Measurements from ENCODE around the gene GRIA1.

GRIA1 gene

DNA sequence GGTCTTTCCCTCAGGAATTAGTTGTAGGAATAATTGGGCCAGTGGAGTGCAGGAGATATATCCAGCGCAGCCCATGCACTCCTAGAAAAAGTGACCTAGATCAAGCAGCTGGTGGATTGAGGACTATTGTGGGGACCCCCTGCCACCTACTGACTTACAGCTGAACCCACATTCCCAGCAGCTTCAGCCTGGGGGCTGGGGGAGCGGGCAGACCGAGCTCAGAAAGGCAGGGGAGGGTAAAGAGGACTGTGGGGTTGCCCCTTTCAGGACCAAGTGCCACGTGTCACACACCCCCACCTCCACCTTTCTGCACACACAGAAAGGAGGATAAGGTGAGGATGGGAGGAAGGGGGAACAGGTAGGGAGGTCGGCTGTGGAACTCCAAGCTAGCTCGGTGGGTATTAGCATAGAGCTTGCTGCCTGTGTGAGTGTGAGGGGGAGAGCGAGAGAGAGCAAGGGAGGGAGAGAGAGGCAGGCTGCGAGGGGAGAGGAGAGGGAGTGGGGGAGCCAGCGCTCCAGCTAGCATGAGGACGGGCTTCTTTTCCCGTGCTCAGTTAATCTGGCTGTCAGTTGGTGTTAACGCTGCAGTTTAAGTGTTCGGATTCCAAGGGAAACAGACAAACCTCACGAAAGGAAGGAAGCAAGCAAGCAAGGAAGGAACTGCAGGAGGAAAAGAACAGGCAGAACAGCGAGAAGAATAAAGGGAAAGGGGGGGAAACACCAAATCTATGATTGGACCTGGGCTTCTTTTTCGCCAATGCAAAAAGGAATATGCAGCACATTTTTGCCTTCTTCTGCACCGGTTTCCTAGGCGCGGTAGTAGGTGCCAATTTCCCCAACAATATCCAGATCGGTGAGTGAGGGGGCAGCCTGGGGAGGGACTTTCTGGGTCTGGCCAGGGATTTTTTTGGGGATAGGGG is at the start of gene GRIA1:
Gene GRIA1, plus strand, starts transcription at position 553 of the 920 bp plus-strand sequence.
- Histone ChIP-seq H3K4me1 (ENCODE audit: insufficient read depth, low read length) (peaks cover 8% of the 10 kb centered on the region; the same call in 1 of the 2 replicates), H3K9me3 (ENCODE audit: control insufficient read depth, insufficient read depth, low read length) (no peaks in the 10 kb centered on the region), H3K36me3 (ENCODE audit: insufficient read depth, low read length) (no peaks in the 10 kb centered on the region), H3K9ac (ENCODE audit: low read depth, low read length) (peak within 1 kb of the TSS; percentile 68)

GRCh38 chr5:153445875-153446579 is 44.4 kb upstream of the GRIA1 start:
- H3K9ac ChIP-seq (ENCODE audit: low read depth, low read length): no peak overlapping the region
- H3K36me3 ChIP-seq (ENCODE audit: insufficient read depth, low read length): no peaks in the 10 kb centered on the region
- peaks cover 14% of the 10 kb centered on the region; the same call in 1 of the 2 replicates for H3K4me1 ChIP-seq (ENCODE audit: insufficient read depth, low read length)
- no peaks in the 10 kb centered on the region for H3K9me3 ChIP-seq (ENCODE audit: control insufficient read depth, insufficient read depth, low read length)

GRCh38 chr5:153447534-153447933 is 42.9 kb upstream of the GRIA1 start:
- no peaks in the 10 kb centered on the region for H3K9me3 ChIP-seq (ENCODE audit: control insufficient read depth, insufficient read depth, low read length)
- H3K4me1 ChIP-seq (ENCODE audit: insufficient read depth, low read length): peaks cover 14% of the 10 kb centered on the region; the same call in 1 of the 2 replicates
- H3K36me3 ChIP-seq (ENCODE audit: insufficient read depth, low read length): no peaks in the 10 kb centered on the region
- H3K9ac ChIP-seq (ENCODE audit: low read depth, low read length): no peak overlapping the region

- no peaks in the 10 kb centered on the region for H3K9me3 ChIP-seq (ENCODE audit: control insufficient read depth, insufficient read depth, low read length)
- H3K9ac ChIP-seq (ENCODE audit: low read depth, low read length): no peak overlapping the region
- no peaks in the 10 kb centered on the region for H3K36me3 ChIP-seq (ENCODE audit: insufficient read depth, low read length)
Measured at GRCh38 chr5:153456354-153456753, 34.1 kb upstream of the GRIA1 start.

GRCh38 chr5:153456993-153457392 is 33.5 kb upstream of the GRIA1 start:
- Histone ChIP-seq H3K9ac (ENCODE audit: low read depth, low read length) (no peak overlapping the region), H3K4me1 (ENCODE audit: insufficient read depth, low read length) (peaks cover 17% of the 10 kb centered on the region), H3K9me3 (ENCODE audit: control insufficient read depth, insufficient read depth, low read length) (no peaks in the 10 kb centered on the region), H3K36me3 (ENCODE audit: insufficient read depth, low read length) (no peaks in the 10 kb centered on the region)

More at GRCh38 chr5:153456354-153456753, 34.1 kb upstream of the GRIA1 start:
- H3K4me1 ChIP-seq (ENCODE audit: insufficient read depth, low read length): peaks cover 17% of the 10 kb centered on the region

GRCh38 chr5:153458268-153458667 is 32.2 kb upstream of the GRIA1 start:
- H3K9me3 ChIP-seq (ENCODE audit: control insufficient read depth, insufficient read depth, low read length): no peaks in the 10 kb centered on the region
- peaks cover 17% of the 10 kb centered on the region for H3K4me1 ChIP-seq (ENCODE audit: insufficient read depth, low read length)
- H3K36me3 ChIP-seq (ENCODE audit: insufficient read depth, low read length): no peaks in the 10 kb centered on the region
- no peak overlapping the region for H3K9ac ChIP-seq (ENCODE audit: low read depth, low read length)

DNA sequence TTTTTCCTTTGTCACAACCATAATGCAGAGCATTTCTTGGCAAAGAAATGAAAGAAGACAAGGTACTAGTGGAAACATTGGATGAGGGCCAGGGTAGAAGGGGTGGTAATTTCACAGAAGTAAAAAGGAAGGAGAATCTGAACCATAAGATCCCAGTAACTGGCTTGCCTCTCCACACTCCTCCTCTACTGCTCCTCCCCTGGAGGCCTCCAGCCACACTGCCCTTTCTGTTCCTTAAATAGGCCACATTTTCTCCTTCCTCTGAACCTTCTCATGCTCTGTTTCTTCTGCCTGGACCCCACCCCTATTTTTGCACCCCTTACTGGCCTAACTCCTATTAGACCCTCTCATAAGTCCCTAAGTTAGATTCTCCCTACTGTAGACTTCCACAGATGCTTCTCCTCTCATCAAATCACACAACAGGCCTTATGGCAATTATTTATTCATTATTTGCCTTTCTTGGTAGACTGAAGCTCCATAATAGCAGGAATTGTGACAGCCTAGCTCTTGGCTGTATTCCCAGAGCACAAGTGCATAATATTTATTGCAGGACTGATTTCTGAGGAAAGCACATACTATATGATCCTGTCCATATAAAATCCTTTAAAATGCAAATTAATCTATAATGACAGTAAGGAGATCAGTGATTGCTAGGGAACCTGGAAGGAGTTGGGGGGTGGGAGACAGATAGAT is 31.3 kb upstream of the GRIA1 start:
- H3K9ac ChIP-seq (ENCODE audit: low read depth, low read length): no peak overlapping the region
- H3K4me1 ChIP-seq (ENCODE audit: insufficient read depth, low read length): peaks cover 17% of the 10 kb centered on the region
- H3K9me3 ChIP-seq (ENCODE audit: control insufficient read depth, insufficient read depth, low read length): no peaks in the 10 kb centered on the region
- no peaks in the 10 kb centered on the region for H3K36me3 ChIP-seq (ENCODE audit: insufficient read depth, low read length)

- Histone ChIP-seq H3K9ac (ENCODE audit: low read depth, low read length) (no peak overlapping the region), H3K36me3 (ENCODE audit: insufficient read depth, low read length) (no peaks in the 10 kb centered on the region), H3K9me3 (ENCODE audit: control insufficient read depth, insufficient read depth, low read length) (no peaks in the 10 kb centered on the region), H3K4me1 (ENCODE audit: insufficient read depth, low read length) (peaks cover 17% of the 10 kb centered on the region)
Measured at GRCh38 chr5:153460421-153460820, 30.0 kb upstream of the GRIA1 start.

GRCh38 chr5:153461341-153461740 is 29.1 kb upstream of the GRIA1 start:
- Histone ChIP-seq H3K9me3 (ENCODE audit: control insufficient read depth, insufficient read depth, low read length) (no peaks in the 10 kb centered on the region), H3K36me3 (ENCODE audit: insufficient read depth, low read length) (no peaks in the 10 kb centered on the region), H3K9ac (ENCODE audit: low read depth, low read length) (no peak overlapping the region), H3K4me1 (ENCODE audit: insufficient read depth, low read length) (peaks cover 10% of the 10 kb centered on the region)

DNA sequence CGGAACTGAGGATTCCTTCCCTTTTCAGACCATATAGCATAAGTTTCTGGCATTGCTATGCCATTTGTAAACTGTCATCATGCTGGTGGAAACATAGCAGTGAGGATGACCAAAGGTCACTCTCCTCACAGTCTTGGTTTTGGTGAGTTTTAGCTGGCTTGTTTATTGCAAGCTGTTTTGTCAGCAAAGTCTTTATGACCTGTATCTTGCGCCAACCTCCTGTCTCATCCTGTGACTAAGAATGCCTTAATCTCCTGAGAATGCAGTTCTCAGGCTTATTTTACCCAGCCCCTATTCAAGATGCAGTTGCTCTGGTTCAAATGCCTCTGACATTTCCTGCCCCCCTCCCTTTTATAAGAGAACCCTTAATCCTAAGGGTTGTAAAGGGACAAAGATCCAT is 26.7 kb upstream of the GRIA1 start:
- no peak overlapping the region for H3K9ac ChIP-seq (ENCODE audit: low read depth, low read length)
- H3K36me3 ChIP-seq (ENCODE audit: insufficient read depth, low read length): no peaks in the 10 kb centered on the region
- no peaks in the 10 kb centered on the region for H3K9me3 ChIP-seq (ENCODE audit: control insufficient read depth, insufficient read depth, low read length)
- no peaks in the 10 kb centered on the region for H3K4me1 ChIP-seq (ENCODE audit: insufficient read depth, low read length)

DNA sequence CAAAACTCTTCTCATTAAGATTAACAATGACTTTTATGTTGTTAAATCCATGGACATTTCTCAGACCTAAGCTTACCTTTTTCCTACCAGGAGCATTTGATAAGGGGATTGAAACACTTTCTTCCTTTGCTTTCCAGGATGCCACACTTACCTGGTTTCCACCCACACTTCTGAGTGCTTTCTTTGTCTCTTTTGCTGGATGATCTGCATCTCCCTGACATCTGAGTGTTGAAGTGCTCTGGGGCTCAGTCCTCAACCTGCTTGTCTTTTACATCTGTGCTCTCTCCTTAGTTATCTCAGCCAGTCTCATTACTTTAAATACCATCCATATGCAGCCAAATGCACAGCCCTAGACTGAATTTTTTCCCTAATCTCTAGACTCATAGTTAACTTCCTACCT is 22.9 kb upstream of the GRIA1 start:
- Histone ChIP-seq H3K4me1 (ENCODE audit: insufficient read depth, low read length) (no peaks in the 10 kb centered on the region), H3K9ac (ENCODE audit: low read depth, low read length) (no peak overlapping the region), H3K36me3 (ENCODE audit: insufficient read depth, low read length) (no peaks in the 10 kb centered on the region), H3K9me3 (ENCODE audit: control insufficient read depth, insufficient read depth, low read length) (no peaks in the 10 kb centered on the region)

- Histone ChIP-seq H3K9me3 (ENCODE audit: control insufficient read depth, insufficient read depth, low read length) (0 out of 2 replicates have a peak, but pooled peaks cover 2% of the 10 kb centered on the region), H3K36me3 (ENCODE audit: insufficient read depth, low read length) (no peaks in the 10 kb centered on the region), H3K4me1 (ENCODE audit: insufficient read depth, low read length) (no peaks in the 10 kb centered on the region), H3K9ac (ENCODE audit: low read depth, low read length) (no peak overlapping the region)
Measured at GRCh38 chr5:153469423-153469822, 21.0 kb upstream of the GRIA1 start.

GRCh38 chr5:153470736-153471135 is 19.7 kb upstream of the GRIA1 start:
- Histone ChIP-seq H3K9me3 (ENCODE audit: control insufficient read depth, insufficient read depth, low read length) (0 out of 2 replicates have a peak, but pooled peaks cover 2% of the 10 kb centered on the region), H3K4me1 (ENCODE audit: insufficient read depth, low read length) (no peaks in the 10 kb centered on the region), H3K36me3 (ENCODE audit: insufficient read depth, low read length) (no peaks in the 10 kb centered on the region), H3K9ac (ENCODE audit: low read depth, low read length) (no peak overlapping the region)

- H3K9ac ChIP-seq (ENCODE audit: low read depth, low read length): no peak overlapping the region
- H3K9me3 ChIP-seq (ENCODE audit: control insufficient read depth, insufficient read depth, low read length): 0 out of 2 replicates have a peak, but pooled peaks cover 2% of the 10 kb centered on the region
- H3K4me1 ChIP-seq (ENCODE audit: insufficient read depth, low read length): peaks cover 4% of the 10 kb centered on the region; the same call in 1 of the 2 replicates
- no peaks in the 10 kb centered on the region for H3K36me3 ChIP-seq (ENCODE audit: insufficient read depth, low read length)
Measured at GRCh38 chr5:153476767-153477166, 13.7 kb upstream of the GRIA1 start.

Measured in ES-I3 (cell line).